Left ventricle myocardium inferior (tissue), 1 donor: ENCODE data around the gene TBC1D21. TPM values are rescaled to one million over a fixed set of nuclear protein-coding genes. Genes with fewer than 3 reads are reported as not detected.

ENCODE experiments used
- DNase-seq: peaks from one replicate; pipeline ENCODE4 v3.0.0-alpha.2; 2020
- H3K27ac ChIP-seq: fragments of 200-600 bp; replicated peaks from 2 replicates; pipeline ENCODE4 v1.8.0; 2021
- H3K27me3 ChIP-seq: fragments of 200-600 bp; 2 replicates; pipeline ENCODE4 v1.8.0; 2021; ENCODE audit warnings: low read depth
- H3K36me3 ChIP-seq: fragments of 200-600 bp; 2 replicates; pipeline ENCODE4 v1.8.0; 2021
- H3K4me1 ChIP-seq: fragments of 200-600 bp; 2 replicates; pipeline ENCODE4 v1.8.0; 2021
- H3K4me3 ChIP-seq: fragments of 200-600 bp; 2 replicates; pipeline ENCODE4 v1.8.0; 2021; ENCODE audit warnings: mild to moderate bottlenecking, moderate library complexity
- H3K9me3 ChIP-seq: fragments of 200-600 bp; replicated peaks from 2 replicates; pipeline ENCODE4 v1.8.0; 2021
- CTCF ChIP-seq: fragments of 200-600 bp; IDR thresholded peaks from 2 replicates; pipeline ENCODE4 v1.8.0; 2021; ENCODE audit warnings: antibody characterized with exemption, mild to moderate bottlenecking, borderline replicate concordance
- intact Hi-C: fragments of 100-400 bp; cut with micrococcal nuclease; formaldehyde crosslinking; loops from one replicate; pipeline ENCODE4 v1.11.0; 2022
- total RNA-seq: library from RNA; stranded (reverse); fragmentation: NEBNext Ultra II Directional; extraction: Animal tissue kit (Norgen Biotek cat#: 25700); gene quantifications from one replicate; pipeline ENCODE4 v1.2.1, GENCODE V29; 2021
- donor health status: DM: no; HTN: yes; CAD: no; lungs with severe emphysema.

Gene TBC1D21
- total RNA-seq, 1 donor from 2014 or later: not detected

- Histone ChIP-seq H3K27ac (no peak overlapping the region), H3K36me3 (no peaks in the 10 kb centered on the region), H3K4me1 (peaks cover 15% of the 10 kb centered on the region), H3K27me3 (peaks cover 5% of the 10 kb centered on the region), H3K9me3 (peaks cover 6% of the 10 kb centered on the region), H3K4me3 (no peak overlapping the region)
- no peak for TF ChIP-seq CTCF
- DNase-seq: no peak
- intact Hi-C loops: no loop called here
These were observed 11.1 kb upstream of the TBC1D21 start for GRCh38 chr15:73862276-73862675.

- no peaks in the 10 kb centered on the region for H3K36me3 ChIP-seq
- intact Hi-C loops: no loop called here
- H3K27ac ChIP-seq: no peak overlapping the region
- H3K4me1 ChIP-seq: peaks cover 25% of the 10 kb centered on the region
- H3K27me3 ChIP-seq: peaks cover 5% of the 10 kb centered on the region
- DNase-seq: no peak
- H3K9me3 ChIP-seq: peaks cover 6% of the 10 kb centered on the region
- H3K4me3 ChIP-seq: no peak overlapping the region
- TF ChIP-seq CTCF: no peak
These were observed 8.0 kb upstream of the TBC1D21 start for GRCh38 chr15:73865379-73865778.

DNA sequence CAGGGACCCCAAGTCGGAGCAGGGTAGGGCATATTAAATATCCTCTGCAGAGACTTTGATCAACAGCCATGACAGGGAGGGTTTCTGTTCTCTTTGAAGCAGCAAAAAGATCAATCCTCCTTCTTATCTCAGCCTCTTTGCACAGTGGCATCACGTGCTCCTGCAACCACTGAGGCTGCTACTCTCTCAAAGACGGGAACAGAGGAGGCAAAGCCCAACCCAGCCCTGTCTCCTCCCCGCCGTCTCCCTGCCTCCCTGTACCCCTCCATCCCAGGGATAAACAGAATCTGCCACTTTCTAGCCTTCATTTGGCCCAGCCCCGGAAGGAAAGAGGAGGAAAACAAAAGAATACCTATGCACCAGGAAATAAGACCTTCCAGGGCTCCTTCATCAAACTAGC, 7.5 kb upstream of the TBC1D21 start:
- H3K27me3 ChIP-seq: no peaks in the 10 kb centered on the region
- no peak for TF ChIP-seq CTCF
- intact Hi-C loops: no loop called here
- no peak for DNase-seq
- no peaks in the 10 kb centered on the region for H3K36me3 ChIP-seq
- peaks cover 31% of the 10 kb centered on the region for H3K4me1 ChIP-seq
- H3K9me3 ChIP-seq: peaks cover 6% of the 10 kb centered on the region
- no peak overlapping the region for H3K4me3 ChIP-seq
- H3K27ac ChIP-seq: no peak overlapping the region

DNA sequence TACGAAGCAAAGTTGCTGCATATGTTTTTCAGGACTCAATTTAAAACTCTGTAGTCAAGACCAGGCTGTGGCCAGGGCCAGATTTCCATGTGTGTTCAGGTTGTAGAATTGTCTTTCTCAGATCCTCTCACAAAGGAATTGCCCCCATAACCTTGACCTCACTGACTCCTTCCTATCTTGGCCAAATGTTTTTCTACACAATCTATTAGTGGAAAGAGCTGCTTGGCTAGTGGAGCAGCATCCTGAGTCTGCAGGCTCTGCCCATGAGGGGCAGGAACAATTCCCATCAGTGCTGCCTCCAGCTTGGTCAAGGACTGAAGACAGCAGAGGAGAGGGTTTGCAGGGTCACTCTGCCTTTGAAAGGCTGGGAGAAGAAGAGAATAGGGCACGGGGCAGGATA, 6.9 kb upstream of the TBC1D21 start:
- Histone ChIP-seq H3K9me3 (peaks cover 6% of the 10 kb centered on the region), H3K36me3 (no peaks in the 10 kb centered on the region), H3K4me1 (peaks cover 36% of the 10 kb centered on the region), H3K27ac (no peak overlapping the region), H3K4me3 (no peak overlapping the region), H3K27me3 (no peaks in the 10 kb centered on the region)
- TF ChIP-seq CTCF: no peak
- intact Hi-C loops: no loop called here
- no peak for DNase-seq

DNA sequence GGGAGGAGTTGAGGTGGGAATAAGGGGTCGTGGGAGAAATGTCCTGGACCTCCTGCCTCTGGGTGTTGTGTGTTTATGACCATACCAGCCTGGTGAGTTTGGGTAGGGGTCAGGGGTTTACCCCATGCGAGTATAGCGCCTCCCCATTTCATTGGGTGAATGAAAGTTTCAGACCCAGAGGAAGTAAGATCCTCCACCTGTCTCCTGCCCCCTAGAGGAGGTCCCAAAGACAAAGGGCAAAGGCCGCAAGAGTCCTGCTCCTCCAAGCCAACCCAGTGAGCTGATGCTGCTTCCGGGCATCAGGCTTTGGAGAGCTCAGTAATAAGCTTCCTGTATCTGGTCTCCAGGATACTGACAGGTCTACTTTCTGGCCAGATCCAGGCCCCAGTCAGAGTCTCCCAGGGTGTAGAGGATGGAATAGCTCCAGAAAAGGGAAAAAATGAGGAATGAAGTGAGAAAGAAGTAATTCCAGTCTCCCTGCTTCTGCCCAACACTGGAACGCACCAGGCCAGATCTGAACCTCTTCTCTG, 6.4 kb upstream of the TBC1D21 start:
- peak; percentile 10 for TF ChIP-seq CTCF
- DNase-seq: no peak
- Histone ChIP-seq H3K27me3 (no peaks in the 10 kb centered on the region), H3K27ac (no peak overlapping the region), H3K9me3 (peaks cover 6% of the 10 kb centered on the region), H3K4me3 (no peak overlapping the region), H3K36me3 (no peaks in the 10 kb centered on the region), H3K4me1 (peaks cover 41% of the 10 kb centered on the region)
- intact Hi-C loops: no loop called here
